GM12878 (cell line): Measurements from ENCODE around the gene ITGA2.

Source experiments
- CREM ChIP-seq: IDR thresholded peaks from 2 replicates; pipeline ENCODE4 v1.6.1; 2014; ENCODE audit warnings: antibody characterized with exemption, low read depth
- CTCF ChIP-seq, 3 experiments: IDR thresholded peaks in 2 of 3; conservative IDR thresholded peaks in 1 of 3; 2 replicates each; pipeline ENCODE4 v1.5.1; 2011; ENCODE audit warnings: low read depth in 3 of 3, low read length in 3 of 3, mild to moderate bottlenecking in 3 of 3, control low read depth in 2 of 3, moderate library complexity in 2 of 3, inconsistent platforms in 1 of 3, mixed read lengths in 1 of 3; ENCODE audit not compliant: control insufficient read depth in 2 of 3, insufficient read depth in 1 of 3; ENCODE audit errors: extremely low read depth in 1 of 3
- IKZF1 ChIP-seq: fragments of 450-650 bp; conservative IDR thresholded peaks from 2 replicates; pipeline ENCODE4 v1.6.1; 2017; ENCODE audit warnings: antibody characterized with exemption, mild to moderate bottlenecking
- MAX ChIP-seq: IDR thresholded peaks from 2 replicates; pipeline ENCODE4 v1.6.1; 2012; ENCODE audit warnings: low read depth, low read length, improper control_type of control experiment
- MXI1 ChIP-seq: fragments of 150-350 bp; IDR thresholded peaks from 2 replicates; pipeline ENCODE4 v1.6.1; 2011; ENCODE audit warnings: low read depth, mild to moderate bottlenecking, inconsistent platforms, low read length, improper control_type of control experiment
- NRF1 ChIP-seq: conservative IDR thresholded peaks from 2 replicates; pipeline ENCODE4 v1.6.1; 2011; ENCODE audit warnings: mild to moderate bottlenecking, low read depth, low read length, improper control_type of control experiment
- PBX3 ChIP-seq: IDR thresholded peaks from 2 replicates; pipeline ENCODE4 v1.6.1; 2011; ENCODE audit warnings: mild to moderate bottlenecking, low read depth, low read length, moderate library complexity; ENCODE audit not compliant: insufficient replicate concordance
- POLR2AphosphoS5 ChIP-seq: IDR thresholded peaks from 2 replicates; pipeline ENCODE4 v1.6.1; 2011; ENCODE audit warnings: mild to moderate bottlenecking, low read length, inconsistent platforms
- TF ChIP-seq, protein P1 (sequence below): IDR thresholded peaks from 2 replicates; pipeline ENCODE4 v1.6.1; 2012; ENCODE audit warnings: low read depth, low read length, improper control_type of control experiment

DNA sequence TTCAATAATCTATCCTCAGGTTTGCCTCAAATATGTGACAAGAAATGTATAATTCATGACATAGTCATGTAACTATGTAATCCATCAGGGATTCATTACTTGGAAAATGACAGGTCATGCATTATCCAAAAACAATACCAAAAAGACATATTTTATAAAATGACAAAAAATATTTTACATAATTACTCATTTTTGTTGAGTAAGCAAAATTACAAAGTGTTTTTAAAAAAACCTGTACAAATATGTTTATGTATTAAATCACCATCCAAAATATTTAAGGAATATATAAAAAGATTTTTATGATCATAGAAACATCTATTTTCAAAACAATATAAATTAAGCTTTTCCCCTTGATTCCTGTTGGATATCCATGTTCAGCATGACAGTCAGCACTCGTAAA, 36.7 kb upstream of the ITGA2 start:
- no peak for TF ChIP-seq MAX
- TF ChIP-seq CREM, result no peak
- TF ChIP-seq CTCF (IDR thresholded peaks at IDR 0.05 in 2 of 3, conservative IDR thresholded peaks at IDR 0.05 in 1 of 3; ENCODE audit: control insufficient read depth in 2 of 3, extremely low read depth in 1 of 3, insufficient read depth in 1 of 3, low read depth in 3 of 3, low read length in 3 of 3), result no peak
- TF ChIP-seq, protein P1, sequence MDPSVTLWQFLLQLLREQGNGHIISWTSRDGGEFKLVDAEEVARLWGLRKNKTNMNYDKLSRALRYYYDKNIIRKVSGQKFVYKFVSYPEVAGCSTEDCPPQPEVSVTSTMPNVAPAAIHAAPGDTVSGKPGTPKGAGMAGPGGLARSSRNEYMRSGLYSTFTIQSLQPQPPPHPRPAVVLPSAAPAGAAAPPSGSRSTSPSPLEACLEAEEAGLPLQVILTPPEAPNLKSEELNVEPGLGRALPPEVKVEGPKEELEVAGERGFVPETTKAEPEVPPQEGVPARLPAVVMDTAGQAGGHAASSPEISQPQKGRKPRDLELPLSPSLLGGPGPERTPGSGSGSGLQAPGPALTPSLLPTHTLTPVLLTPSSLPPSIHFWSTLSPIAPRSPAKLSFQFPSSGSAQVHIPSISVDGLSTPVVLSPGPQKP, result no peak
- TF ChIP-seq POLR2AphosphoS5, result no peak
- TF ChIP-seq IKZF1, result no peak
- TF ChIP-seq MXI1, result no peak
- no peak for TF ChIP-seq NRF1
- no peak for TF ChIP-seq PBX3
